K562 (cell line): Measurements from ENCODE around the gene STK4. TPM values are rescaled to one million over a fixed set of nuclear protein-coding genes. Genes with fewer than 3 reads are reported as not detected.

ENCODE experiments used
- DPF2 ChIP-seq: fragments of 450-650 bp; IDR thresholded peaks from 2 replicates; pipeline ENCODE4 v1.6.1; 2016
- FOXJ2 ChIP-seq: fragments of 200-800 bp; sonication (Bioruptor generic); IDR thresholded peaks from 2 replicates; pipeline ENCODE4 v1.6.1; 2016; ENCODE audit warnings: missing genetic modification characterization, missing compliant biosample characterization
- HCFC1 ChIP-seq: IDR thresholded peaks from 2 replicates; pipeline ENCODE4 v1.6.1; 2012; ENCODE audit warnings: low read depth, low read length, improper control_type of control experiment
- ID3 ChIP-seq, 2 experiments: fragments of 250-450 bp in 1 of 2; fragments of 450-650 bp in 1 of 2; sonication (Bioruptor Pico) in 1 of 2; IDR thresholded peaks; 2 replicates each; pipeline versions ENCODE4 v1.6.1 to v1.8.0; 2016 to 2021; ENCODE audit warnings: mild to moderate bottlenecking in 2 of 2, moderate library complexity in 2 of 2, missing compliant biosample characterization in 1 of 2, missing genetic modification characterization in 1 of 2
- MAX ChIP-seq: sonication (generic); formaldehyde crosslinking; IDR thresholded peaks from 2 replicates; pipeline ENCODE4 v1.9.0; 2022; ENCODE audit warnings: mild to moderate bottlenecking, missing genetic modification reagents
- POLR3A ChIP-seq: IDR thresholded peaks from 2 replicates; pipeline ENCODE4 v1.6.1; 2011; ENCODE audit warnings: borderline replicate concordance, mild to moderate bottlenecking, moderate library complexity; ENCODE audit not compliant: insufficient read length, insufficient read depth; ENCODE audit errors: extremely low read depth
- SIX5 ChIP-seq, 2 experiments: IDR thresholded peaks; 2 replicates each; pipeline ENCODE4 v1.6.1; 2011; ENCODE audit warnings: low read length in 2 of 2, borderline replicate concordance in 1 of 2, low read depth in 1 of 2, mild to moderate bottlenecking in 1 of 2, moderate library complexity in 1 of 2; ENCODE audit not compliant: insufficient read depth in 1 of 2
- SP2 ChIP-seq: IDR thresholded peaks from 2 replicates; pipeline ENCODE4 v1.6.1; 2011; ENCODE audit warnings: mild to moderate bottlenecking, low read depth, low read length, moderate library complexity; ENCODE audit not compliant: poor library complexity, severe bottlenecking; ENCODE audit errors: extremely low read depth
- ZNF407 ChIP-seq: fragments of 450-650 bp; IDR thresholded peaks from 2 replicates; pipeline ENCODE4 v1.6.1; 2016; ENCODE audit warnings: low read depth
- ZNF551 ChIP-seq: fragments of 250-450 bp; sonication (Bioruptor Pico); IDR thresholded peaks from 2 replicates; pipeline ENCODE4 v1.5.0; 2021; ENCODE audit warnings: mild to moderate bottlenecking, moderate library complexity
- polyA plus RNA-seq, 8 experiments: library from polyadenylated mRNA; depleted of rRNA in 4 of 8; stranded (reverse) in 5 of 8; unstranded in 3 of 8; fragments of >200 nt; fragmentation: Nextera tagmentation in 2 of 8; fragmentation: Illumina TruSeq in 1 of 8; extraction: Ambion mirVana in 2 of 8; extraction: Trizol in 1 of 8; gene quantifications; 2 replicates each; pipeline versions ENCODE4 v1.2.1 to v1.2.3, GENCODE V29; 2011 to 2014; ENCODE audit warnings: inconsistent platforms in 1 of 8, missing spikeins in 1 of 8
- total RNA-seq, 7 experiments: library from RNA; depleted of rRNA in 6 of 7; stranded (reverse); fragments of >200 nt in 6 of 7; fragmentation: Illumina TruSeq in 2 of 7; extraction: Trizol in 2 of 7; gene quantifications; 2 replicates each; pipeline versions ENCODE4 v1.2.1 to v1.2.3, GENCODE V29; 2011 to 2021; ENCODE audit warnings: low replicate concordance in 1 of 7

Gene STK4
- total and polyA plus RNA-seq, 9 of the 15 experiments (the other 6 are each of a cell fraction or from before 2014, with no cell fraction given): 11.9 to 30.6 (median 22.2) TPM

GRCh38 chr20:45056473-45057173, 90.3 kb downstream of the STK4 start (continued):
- no peak for TF ChIP-seq HCFC1
- TF ChIP-seq FOXJ2 (tag): no peak
- TF ChIP-seq DPF2: no peak
- no peak for TF ChIP-seq ZNF551
- TF ChIP-seq SP2: no peak
- no peak for TF ChIP-seq SIX5 (IDR thresholded peaks at IDR 0.05; ENCODE audit: borderline replicate concordance in 1 of 2, insufficient read depth in 1 of 2, low read depth in 1 of 2, low read length in 2 of 2)
- TF ChIP-seq ID3 (CRISPR knock-in tag; IDR thresholded peaks at IDR 0.05): no peak
- TF ChIP-seq ID3 (tag; IDR thresholded peaks at IDR 0.05): no peak
- no peak for TF ChIP-seq MAX (CRISPR knock-in tag)
- no peak for TF ChIP-seq POLR3A
- TF ChIP-seq ZNF407: no peak
